PC-9 (cell line): ENCODE measurements around the gene AFF2. TPM values are rescaled to one million over a fixed set of nuclear protein-coding genes. Genes with fewer than 3 reads are reported as not detected.

Source experiments
- BruUV-seq: library from RNA; stranded (reverse); fragments of 400-500 nt; replicated peaks from 2 replicates; lab custom pipeline; 2021; lab: Mats Ljungman, UMichigan
- CTCF ChIA-PET: fragments of 300-600 bp; sonication (Branson Sonifier 250); formaldehyde crosslinking; loops from one replicate; lab custom pipeline; 2022; ENCODE audit warnings: antibody characterized with exemption; lab: Charles Lee
- POLR2A ChIA-PET: fragments of 300-600 bp; sonication (Branson Sonifier 250); formaldehyde crosslinking; loops from one replicate; lab custom pipeline; 2022; ENCODE audit warnings: antibody characterized with exemption; ENCODE audit not compliant: unreplicated experiment; lab: Charles Lee
- DNase-seq, 2 experiments: peaks; one replicate each; pipeline versions ENCODE4 v3.0.0 to v3.0.0-alpha.2; 2015 to 2022; ENCODE audit warnings: mixed read lengths in 1 of 2
- H2AFZ ChIP-seq: fragments of 200-600 bp; sonication (generic); 2 replicates; pipeline ENCODE4 v1.8.1; 2017; ENCODE audit warnings: antibody characterized with exemption
- H3F3A ChIP-seq: fragments of 200-600 bp; sonication (generic); 2 replicates; pipeline ENCODE4 v1.8.1; 2017; ENCODE audit warnings: antibody characterized with exemption, mild to moderate bottlenecking, low read depth; ENCODE audit not compliant: insufficient read depth
- H3K27ac ChIP-seq: fragments of 200-600 bp; sonication (generic); 2 replicates; pipeline ENCODE4 v1.6.1; 2016; ENCODE audit warnings: mixed run types
- H3K27me3 ChIP-seq: fragments of 200-600 bp; sonication (generic); 2 replicates; pipeline ENCODE4 v1.6.1; 2016; ENCODE audit warnings: low read depth, mixed run types; ENCODE audit not compliant: insufficient read depth
- H3K36me3 ChIP-seq: fragments of 200-600 bp; sonication (generic); 2 replicates; pipeline ENCODE4 v1.6.1; 2016; ENCODE audit warnings: low read depth, mixed run types
- H3K4me1 ChIP-seq: fragments of 200-600 bp; sonication (generic); replicated peaks from 2 replicates; pipeline ENCODE4 v1.6.1; 2016; ENCODE audit warnings: mixed run types; ENCODE audit not compliant: insufficient read depth
- H3K4me2 ChIP-seq: fragments of 200-600 bp; sonication (generic); 2 replicates; pipeline ENCODE4 v1.6.1; 2017; ENCODE audit warnings: mixed run types
- H3K4me3 ChIP-seq: fragments of 200-600 bp; sonication (generic); 2 replicates; pipeline ENCODE4 v1.6.1; 2016; ENCODE audit warnings: mixed run types
- H3K79me2 ChIP-seq: fragments of 200-600 bp; sonication (generic); 2 replicates; pipeline ENCODE4 v1.6.1; 2017; ENCODE audit warnings: low read depth, mixed run types
- H3K9me2 ChIP-seq: fragments of 200-600 bp; sonication (generic); 2 replicates; pipeline ENCODE4 v1.8.1; 2017; ENCODE audit warnings: mild to moderate bottlenecking; ENCODE audit not compliant: insufficient read depth
- H3K9me3 ChIP-seq: fragments of 200-600 bp; sonication (generic); 2 replicates; pipeline ENCODE4 v1.8.1; 2016; ENCODE audit warnings: low read depth; ENCODE audit not compliant: insufficient read depth
- H4K20me1 ChIP-seq: fragments of 200-600 bp; sonication (generic); 2 replicates; pipeline ENCODE4 v1.8.1; 2017; ENCODE audit not compliant: insufficient read depth
- EZH2 ChIP-seq: fragments of 200-600 bp; sonication (generic); IDR thresholded peaks from 2 replicates; pipeline ENCODE4 v1.8.0; 2017; ENCODE audit warnings: antibody characterized with exemption, low read depth
- intact Hi-C: fragments of 100-400 bp; cut with micrococcal nuclease; formaldehyde crosslinking; loops from one replicate; pipeline ENCODE4 v1.10.0; 2022; ENCODE audit not compliant: unreplicated experiment
- total RNA-seq: library from RNA; stranded (reverse); gene quantifications from 2 replicates; pipeline ENCODE4 v1.2.3, GENCODE V29; 2021
- TF ChIP-seq, protein P1 (sequence below): fragments of 200-600 bp; sonication (generic); conservative IDR thresholded peaks from 2 replicates; pipeline ENCODE4 v1.6.1; 2017; ENCODE audit warnings: mixed run types, antibody characterized with exemption, mild to moderate bottlenecking, moderate library complexity

Gene AFF2
- total RNA-seq, 1 experiment from 2014 or later, result not detected

DNA sequence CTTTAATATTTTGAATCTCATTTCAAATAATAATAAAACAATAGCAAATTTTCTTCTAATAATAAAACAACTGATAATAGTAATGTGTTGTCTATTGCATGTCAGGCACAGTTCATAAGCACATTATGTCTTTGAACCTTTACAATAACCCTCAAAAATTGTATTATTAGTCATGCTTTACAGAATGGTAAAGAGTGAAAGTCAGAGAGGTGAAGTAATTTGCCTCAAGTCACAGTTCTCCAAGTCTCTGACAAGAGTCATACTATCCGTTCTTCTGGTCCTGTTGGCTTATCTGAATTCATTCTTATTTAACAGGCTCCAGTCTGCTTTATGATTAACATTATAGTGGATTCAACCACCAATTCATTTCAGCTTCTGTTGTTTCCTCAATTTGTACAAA is 313.0 kb downstream of the AFF2 start:
- no TSS peak for BruUV-seq
- TF ChIP-seq, protein P1, sequence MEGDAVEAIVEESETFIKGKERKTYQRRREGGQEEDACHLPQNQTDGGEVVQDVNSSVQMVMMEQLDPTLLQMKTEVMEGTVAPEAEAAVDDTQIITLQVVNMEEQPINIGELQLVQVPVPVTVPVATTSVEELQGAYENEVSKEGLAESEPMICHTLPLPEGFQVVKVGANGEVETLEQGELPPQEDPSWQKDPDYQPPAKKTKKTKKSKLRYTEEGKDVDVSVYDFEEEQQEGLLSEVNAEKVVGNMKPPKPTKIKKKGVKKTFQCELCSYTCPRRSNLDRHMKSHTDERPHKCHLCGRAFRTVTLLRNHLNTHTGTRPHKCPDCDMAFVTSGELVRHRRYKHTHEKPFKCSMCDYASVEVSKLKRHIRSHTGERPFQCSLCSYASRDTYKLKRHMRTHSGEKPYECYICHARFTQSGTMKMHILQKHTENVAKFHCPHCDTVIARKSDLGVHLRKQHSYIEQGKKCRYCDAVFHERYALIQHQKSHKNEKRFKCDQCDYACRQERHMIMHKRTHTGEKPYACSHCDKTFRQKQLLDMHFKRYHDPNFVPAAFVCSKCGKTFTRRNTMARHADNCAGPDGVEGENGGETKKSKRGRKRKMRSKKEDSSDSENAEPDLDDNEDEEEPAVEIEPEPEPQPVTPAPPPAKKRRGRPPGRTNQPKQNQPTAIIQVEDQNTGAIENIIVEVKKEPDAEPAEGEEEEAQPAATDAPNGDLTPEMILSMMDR, result no peak
- intact Hi-C loops, result no loop called here
- Histone ChIP-seq H3K4me2 (no peak overlapping the region), H3K9me3 (no peaks in the 10 kb centered on the region), H3K4me1 (no peaks in the 10 kb centered on the region), H3K36me3 (no peaks in the 10 kb centered on the region), H3K9me2 (no peaks in the 10 kb centered on the region), H4K20me1 (no peaks in the 10 kb centered on the region), H3K27me3 (no peaks in the 10 kb centered on the region), H3K27ac (no peak overlapping the region), H3K79me2 (no peaks in the 10 kb centered on the region), H3K4me3 (no peak overlapping the region), H2AFZ (no peak overlapping the region), H3F3A (no peaks in the 10 kb centered on the region)
- ChIA-PET POLR2A (no interaction called here), CTCF (no interaction called here)
- DNase-seq, result no peak

DNA sequence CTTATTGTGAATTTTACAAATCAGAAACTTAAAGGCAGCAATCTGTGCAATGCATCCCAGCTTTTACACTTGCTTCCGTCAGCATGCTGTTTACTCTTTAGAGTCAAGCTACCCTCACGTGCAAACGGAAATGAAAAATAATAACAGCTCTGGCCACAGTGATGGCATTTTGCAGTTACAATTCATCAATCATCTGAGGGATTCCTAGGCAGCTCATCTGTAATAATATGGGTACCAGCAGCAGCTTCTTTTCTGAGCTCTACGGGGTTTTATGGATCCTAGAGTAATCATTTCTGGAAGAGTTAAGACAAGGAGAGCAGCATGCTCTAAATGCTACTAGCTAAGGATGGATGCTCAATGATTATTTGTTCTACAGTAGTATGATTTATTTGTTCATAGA is 313.6 kb downstream of the AFF2 start:
- ChIA-PET POLR2A (no interaction called here), CTCF (no interaction called here)
- no peak overlapping the region for H3K27ac ChIP-seq
- H3K79me2 ChIP-seq, result no peaks in the 10 kb centered on the region
- no peak for TF ChIP-seq EZH2
- TF ChIP-seq, protein P1, result no peak
- H3K36me3 ChIP-seq, result no peaks in the 10 kb centered on the region
- H3K27me3 ChIP-seq, result no peaks in the 10 kb centered on the region
- H3K9me3 ChIP-seq, result no peaks in the 10 kb centered on the region
- H3K4me3 ChIP-seq, result no peak overlapping the region
- no peak overlapping the region for H3K4me2 ChIP-seq
- H4K20me1 ChIP-seq, result no peaks in the 10 kb centered on the region
- H2AFZ ChIP-seq, result no peak overlapping the region
- no peaks in the 10 kb centered on the region for H3K9me2 ChIP-seq
- DNase-seq, result no peak
- no TSS peak for BruUV-seq
- intact Hi-C loops, result no loop called here
- no peaks in the 10 kb centered on the region for H3F3A ChIP-seq
- H3K4me1 ChIP-seq, result no peaks in the 10 kb centered on the region

DNA sequence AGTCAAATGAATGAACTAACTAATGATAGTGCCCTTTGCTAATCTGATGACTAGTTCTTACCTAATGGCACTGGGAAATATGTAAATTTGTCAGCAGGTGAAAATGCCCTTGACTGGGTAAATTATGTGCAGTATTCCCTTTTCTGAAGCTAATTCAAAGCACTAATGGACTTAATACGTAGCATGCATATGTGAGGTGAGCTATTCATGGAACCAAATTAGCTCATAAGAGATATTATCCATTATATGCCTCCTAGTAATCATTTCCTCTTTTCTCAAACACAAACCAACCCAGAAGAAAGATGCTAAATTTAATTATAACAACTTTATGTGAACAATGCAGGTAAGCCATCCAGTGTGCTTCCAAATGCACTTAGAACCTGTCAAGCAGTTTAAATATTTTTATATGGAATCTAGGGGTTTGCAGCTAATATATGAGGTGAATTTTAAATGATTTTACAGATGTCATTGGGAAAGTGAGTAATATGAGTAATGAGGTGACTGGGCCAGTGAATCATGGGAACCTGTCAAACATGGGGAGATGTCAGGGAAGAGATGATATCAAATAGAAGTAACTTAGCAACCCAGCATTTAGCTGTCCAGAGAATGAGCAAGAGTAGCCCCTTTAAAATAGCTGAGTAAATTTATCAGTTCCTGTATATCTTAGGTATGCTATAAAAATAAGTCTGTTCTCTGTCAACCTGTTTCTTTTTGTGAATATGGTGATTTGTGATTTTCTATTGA is 315.0 kb downstream of the AFF2 start:
- no peak for TF ChIP-seq EZH2
- TF ChIP-seq, protein P1, result no peak
- intact Hi-C loops, result no loop called here
- H3K9me3 ChIP-seq, result no peaks in the 10 kb centered on the region
- no peak overlapping the region for H3K27ac ChIP-seq
- DNase-seq, result no peak
- H3F3A ChIP-seq, result no peaks in the 10 kb centered on the region
- no peaks in the 10 kb centered on the region for H4K20me1 ChIP-seq
- no peaks in the 10 kb centered on the region for H3K79me2 ChIP-seq
- no peaks in the 10 kb centered on the region for H3K27me3 ChIP-seq
- H3K36me3 ChIP-seq, result no peaks in the 10 kb centered on the region
- H3K9me2 ChIP-seq, result no peaks in the 10 kb centered on the region
- POLR2A ChIA-PET, result no interaction called here
- CTCF ChIA-PET, result no interaction called here
- H2AFZ ChIP-seq, result no peak overlapping the region
- no peaks in the 10 kb centered on the region for H3K4me1 ChIP-seq
- H3K4me2 ChIP-seq, result no peak overlapping the region
- BruUV-seq, result no TSS peak
- H3K4me3 ChIP-seq, result no peak overlapping the region
